Frontal cortex (tissue), 4 donors: ENCODE measurements around the gene CNTNAP5. TPM values are rescaled to one million over a fixed set of nuclear protein-coding genes. Genes with fewer than 3 reads are reported as not detected.

Experiments used
- DNase-seq, 2 donors: peaks; one replicate each; pipeline ENCODE4 v3.0.0; 2012; ENCODE audit warnings: low spot score in 2 of 2
- FAIRE-seq: peaks from 2 replicates; lab custom pipeline; 2012; peaks lifted over from hg19 to GRCh38; lab: Jason Lieb, UNC
- small RNA-seq: library from RNA; depleted of rRNA; stranded (forward); fragments of <200 nt; gene quantifications from one replicate; pipeline ENCODE3, GENCODE V24; 2014
- total RNA-seq: library from RNA; depleted of rRNA; stranded (reverse); fragments of >200 nt; gene quantifications from one replicate; pipeline ENCODE4 v1.2.3, GENCODE V29; 2014
- donor health status: control.
- donor health status: control.
- donor health status: control.

Gene CNTNAP5
- total RNA-seq, 1 donor from 2014 or later = 30.6 TPM

- no peak for DNase-seq
Observed at GRCh38 chr2:124888431-124888830, 863.3 kb downstream of the CNTNAP5 start.

GRCh38 chr2:124894199-124894598, 869.1 kb downstream of the CNTNAP5 start:
- no peak for DNase-seq
- FAIRE-seq = no peak

More at GRCh38 chr2:124888431-124888830, 863.3 kb downstream of the CNTNAP5 start:
- FAIRE-seq = no peak

- no peak for FAIRE-seq
- no peak for DNase-seq
Observed at GRCh38 chr2:124898827-124899226, 873.7 kb downstream of the CNTNAP5 start.

- no peak for FAIRE-seq
- no peak for DNase-seq
Observed at GRCh38 chr2:124908411-124908810, 883.3 kb downstream of the CNTNAP5 start.

- FAIRE-seq (no peak), DNase-seq (no peak)
Observed at GRCh38 chr2:124911560-124911959, 886.5 kb downstream of the CNTNAP5 start.

GRCh38 chr2:124913868-124914267, 888.8 kb downstream of the CNTNAP5 start:
- DNase-seq (no peak), FAIRE-seq (no peak)

GRCh38 chr2:124915567-124915966, 890.5 kb downstream of the CNTNAP5 start:
- DNase-seq (no peak), FAIRE-seq (no peak)

- FAIRE-seq (no peak), DNase-seq (no peak)
Observed at GRCh38 chr2:124919296-124919695, 894.2 kb downstream of the CNTNAP5 start.

GRCh38 chr2:124920448-124920847, 895.4 kb downstream of the CNTNAP5 start:
- FAIRE-seq = no peak

GRCh38 chr2:124921191-124921590, 896.1 kb downstream of the CNTNAP5 start:
- FAIRE-seq (no peak), DNase-seq (no peak)

More at GRCh38 chr2:124920448-124920847, 895.4 kb downstream of the CNTNAP5 start:
- DNase-seq = no peak

- DNase-seq (no peak), FAIRE-seq (no peak)
Observed at GRCh38 chr2:124923097-124923496, 898.0 kb downstream of the CNTNAP5 start.

- DNase-seq = no peak
- FAIRE-seq = no peak
Observed at GRCh38 chr2:124933883-124934282, 908.8 kb downstream of the CNTNAP5 start.

GRCh38 chr2:124953921-124954320, 928.8 kb downstream of the CNTNAP5 start:
- FAIRE-seq = no peak

GRCh38 chr2:124959581-124959980, 934.5 kb downstream of the CNTNAP5 start:
- FAIRE-seq (no peak), DNase-seq (no peak)

More at GRCh38 chr2:124953921-124954320, 928.8 kb downstream of the CNTNAP5 start:
- DNase-seq = no peak

GRCh38 chr2:124961132-124961531, 936.0 kb downstream of the CNTNAP5 start:
- FAIRE-seq = no peak
- no peak for DNase-seq

Small RNA genes lying within 50 kb of the gene (small RNA-seq; reads per million reads assigned to genes)
- gene AC019159.1 (not detected), gene MTND5P22 (not detected), gene RNA5SP102 (not detected)
